Mononuclear cell (primary cell): Measurements from ENCODE around the gene LEUTX. TPM values are rescaled to one million over a fixed set of nuclear protein-coding genes. Genes with fewer than 3 reads are reported as not detected.
"Not testable (repeated sequence)": the region's sequence is repeated elsewhere in the genome, so short reads cannot be mapped to it uniquely, and the experiment has no call there.

Experiments used
- H3K27me3 ChIP-seq: 2 replicates; pipeline ENCODE4 v1.6.0; 2011; ENCODE audit warnings: low read length, control low read depth; ENCODE audit not compliant: insufficient read depth
- H3K4me1 ChIP-seq: 2 replicates; pipeline ENCODE4 v1.5.1; 2011; ENCODE audit warnings: mild to moderate bottlenecking, low read length, control low read depth; ENCODE audit not compliant: insufficient read depth
- H3K4me3 ChIP-seq: 2 replicates; pipeline ENCODE4 v1.5.1; 2011; ENCODE audit warnings: mild to moderate bottlenecking, low read length, moderate library complexity
- H3K9me3 ChIP-seq: 2 replicates; pipeline ENCODE4 v1.5.1; 2011; ENCODE audit warnings: low read depth, mild to moderate bottlenecking, control low read depth, low read length
- total RNA-seq: library from RNA; depleted of rRNA; stranded (reverse); fragments of >200 nt; gene quantifications from one replicate; pipeline ENCODE4 v1.2.3, GENCODE V29; 2012

The LEUTX gene
- total RNA-seq, 1 donor, result not detected

GRCh38 chr19:39754971-39755370 is 23.7 kb upstream of the LEUTX start:
- Histone ChIP-seq H3K9me3 (no peaks in the 10 kb centered on the region), H3K27me3 (peaks cover 17% of the 10 kb centered on the region), H3K4me1 (no peaks in the 10 kb centered on the region), H3K4me3 (no peak overlapping the region)

- Histone ChIP-seq H3K9me3 (no peaks in the 10 kb centered on the region), H3K4me3 (no peak overlapping the region), H3K4me1 (no peaks in the 10 kb centered on the region), H3K27me3 (peaks cover 19% of the 10 kb centered on the region)
These were observed 19.0 kb upstream of the LEUTX start for GRCh38 chr19:39759457-39760184.

GRCh38 chr19:39761851-39762250 is 16.8 kb upstream of the LEUTX start:
- not testable (repeated sequence) for H3K9me3 ChIP-seq, H3K4me3 ChIP-seq, H3K4me1 ChIP-seq
- H3K27me3 ChIP-seq, result peaks cover 14% of the 10 kb centered on the region

GRCh38 chr19:39765091-39766076 is 13.3 kb upstream of the LEUTX start:
- H3K9me3 ChIP-seq, result no peaks in the 10 kb centered on the region
- no peaks in the 10 kb centered on the region for H3K4me1 ChIP-seq
- H3K4me3 ChIP-seq, result no peak overlapping the region
- peaks cover 3% of the 10 kb centered on the region for H3K27me3 ChIP-seq

- Histone ChIP-seq H3K4me1 (no peaks in the 10 kb centered on the region), H3K27me3 (peaks cover 2% of the 10 kb centered on the region), H3K9me3 (no peaks in the 10 kb centered on the region), H3K4me3 (no peak overlapping the region)
These were observed 10.3 kb upstream of the LEUTX start for GRCh38 chr19:39768334-39768733.

DNA sequence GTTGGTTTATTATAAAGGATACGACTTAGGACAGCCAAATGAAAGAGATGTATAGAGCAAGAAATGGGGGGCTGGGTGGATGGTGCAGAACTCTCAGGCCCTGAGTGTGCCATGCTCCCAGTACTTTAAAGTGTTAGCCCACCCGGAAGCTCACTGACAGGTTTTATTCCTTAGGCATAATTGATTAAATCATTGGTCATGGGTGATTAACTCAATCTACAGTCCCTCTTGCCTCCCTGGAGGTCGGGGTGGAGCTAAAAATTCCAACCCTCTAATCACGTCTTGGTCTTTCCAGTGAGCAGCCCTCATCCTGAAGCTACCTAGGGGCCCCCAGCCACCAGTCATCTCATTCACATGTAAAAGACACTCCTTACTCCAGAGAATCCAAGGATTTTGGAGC is 9.9 kb upstream of the LEUTX start:
- H3K4me3 ChIP-seq, result no peak overlapping the region
- no peaks in the 10 kb centered on the region for H3K9me3 ChIP-seq
- peaks cover 2% of the 10 kb centered on the region for H3K27me3 ChIP-seq
- no peaks in the 10 kb centered on the region for H3K4me1 ChIP-seq

GRCh38 chr19:39780894-39781293 is 2.2 kb downstream of the LEUTX start:
- Histone ChIP-seq H3K4me3 (no peak overlapping the region), H3K4me1 (no peaks in the 10 kb centered on the region), H3K27me3 (peaks cover 18% of the 10 kb centered on the region), H3K9me3 (no peaks in the 10 kb centered on the region)

- no peak overlapping the region for H3K4me3 ChIP-seq
- H3K27me3 ChIP-seq, result peaks cover 11% of the 10 kb centered on the region
- H3K4me1 ChIP-seq, result no peaks in the 10 kb centered on the region
- H3K9me3 ChIP-seq, result no peaks in the 10 kb centered on the region
These were observed 9.6 kb downstream of the LEUTX start for GRCh38 chr19:39788244-39788643.

- Histone ChIP-seq H3K9me3 (no peaks in the 10 kb centered on the region), H3K27me3 (no peaks in the 10 kb centered on the region), H3K4me1 (no peaks in the 10 kb centered on the region), H3K4me3 (peak overlapping the region; percentile 37)
These were observed 14.4 kb downstream of the LEUTX start for GRCh38 chr19:39792999-39793546.

- Histone ChIP-seq H3K4me3 (no peak overlapping the region), H3K27me3 (no peaks in the 10 kb centered on the region), H3K4me1 (no peaks in the 10 kb centered on the region), H3K9me3 (no peaks in the 10 kb centered on the region)
These were observed 16.3 kb downstream of the LEUTX start for GRCh38 chr19:39795001-39795400.

GRCh38 chr19:39796000-39796498 is 17.4 kb downstream of the LEUTX start:
- Histone ChIP-seq H3K27me3 (no peaks in the 10 kb centered on the region), H3K9me3 (no peaks in the 10 kb centered on the region), H3K4me3 (no peak overlapping the region), H3K4me1 (no peaks in the 10 kb centered on the region)

- no peak overlapping the region for H3K4me3 ChIP-seq
- no peaks in the 10 kb centered on the region for H3K9me3 ChIP-seq
- H3K4me1 ChIP-seq, result no peaks in the 10 kb centered on the region
- no peaks in the 10 kb centered on the region for H3K27me3 ChIP-seq
These were observed 18.4 kb downstream of the LEUTX start for GRCh38 chr19:39797083-39797482.

DNA sequence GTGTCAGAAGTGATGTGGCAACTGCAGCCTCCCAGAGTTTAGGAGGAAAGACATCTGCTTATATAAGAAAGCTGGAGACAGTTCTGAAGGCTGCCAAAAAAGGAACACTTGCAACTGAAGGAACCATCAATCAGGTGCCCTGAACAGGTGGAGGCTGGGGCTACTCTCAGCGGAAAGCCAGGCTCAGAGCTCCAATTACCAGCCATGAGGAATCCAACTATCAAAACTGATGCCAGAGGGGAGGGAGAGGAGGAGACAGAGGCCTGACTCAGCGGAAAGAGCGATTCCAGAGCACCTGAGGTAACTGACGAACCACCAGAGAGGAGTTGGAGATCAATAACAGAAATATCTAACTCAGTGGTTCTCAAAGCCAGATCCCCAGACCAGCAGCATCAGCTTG is 24.3 kb downstream of the LEUTX start:
- Histone ChIP-seq H3K4me1 (no peaks in the 10 kb centered on the region), H3K4me3 (no peak overlapping the region), H3K27me3 (peaks cover 6% of the 10 kb centered on the region), H3K9me3 (no peaks in the 10 kb centered on the region)

GRCh38 chr19:39805104-39805503 is 26.4 kb downstream of the LEUTX start:
- Histone ChIP-seq H3K9me3 (no peaks in the 10 kb centered on the region), H3K27me3 (peaks cover 6% of the 10 kb centered on the region), H3K4me3 (no peak overlapping the region), H3K4me1 (no peaks in the 10 kb centered on the region)

GRCh38 chr19:39807846-39808364 is 29.3 kb downstream of the LEUTX start:
- Histone ChIP-seq H3K27me3 (peaks cover 6% of the 10 kb centered on the region), H3K9me3 (no peaks in the 10 kb centered on the region), H3K4me1 (no peaks in the 10 kb centered on the region), H3K4me3 (no peak overlapping the region)
